HG03354 (cell line): ENCODE measurements around the gene UTP14C.
"Not testable (repeated sequence)": the region's sequence is repeated elsewhere in the genome, so short reads cannot be mapped to it uniquely, and the experiment has no call there.

ENCODE experiments used
- ATAC-seq: cut with Tn5 transposase; IDR thresholded peaks from one replicate; pipeline ENCODE4 v1.9.1; 2021; ENCODE audit warnings: mild to moderate bottlenecking; ENCODE audit not compliant: unreplicated experiment, poor library complexity, severe bottlenecking

UTP14C gene

DNA sequence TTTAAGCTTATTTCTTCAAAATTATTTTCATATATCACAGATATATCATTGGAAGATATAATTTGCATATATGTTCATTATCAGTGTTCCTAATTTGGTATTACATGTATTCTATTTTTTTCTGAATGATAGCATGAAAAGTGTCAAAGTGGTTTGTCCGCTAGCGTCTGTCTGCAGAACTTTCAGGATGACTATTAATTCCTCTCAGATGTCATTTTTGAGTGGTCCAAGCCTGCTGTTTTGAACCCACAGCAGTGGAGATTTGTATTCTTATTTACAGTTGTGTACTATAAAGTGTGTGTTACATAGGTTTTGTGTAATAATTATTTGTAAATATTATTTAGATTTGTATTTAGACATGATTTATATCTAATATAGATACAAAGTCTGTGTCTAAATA, 8.5 kb downstream of the UTP14C start:
- ATAC-seq, result no peak

DNA sequence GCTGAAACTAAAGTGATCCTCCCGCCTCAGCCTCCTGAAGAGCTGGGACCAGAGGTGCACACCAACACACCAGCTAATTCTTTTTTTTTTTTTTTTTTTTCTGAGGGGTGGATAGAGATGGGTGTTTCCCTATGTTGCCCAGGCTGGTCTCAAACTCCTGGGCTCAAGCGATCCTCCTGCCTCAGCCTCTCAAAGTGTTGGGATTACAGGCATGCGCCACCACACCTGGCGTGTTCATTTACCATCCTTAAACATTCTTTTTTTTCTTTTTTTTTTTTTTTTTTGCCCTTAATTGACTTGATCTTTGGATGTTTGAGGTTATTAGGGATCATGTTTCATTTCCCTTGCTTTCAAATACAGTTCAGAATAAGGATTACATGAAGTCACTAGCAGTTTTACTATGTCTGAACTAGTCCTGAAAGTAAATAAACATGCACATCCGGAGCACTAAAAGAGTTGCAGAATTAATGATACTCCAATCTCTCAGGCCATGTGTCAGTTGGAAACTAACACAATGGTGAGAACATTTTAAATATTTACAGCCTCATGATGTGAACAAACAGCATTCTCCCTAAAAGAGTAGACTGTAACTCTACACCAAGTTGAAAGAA, 10.2 kb downstream of the UTP14C start:
- no peak for ATAC-seq

DNA sequence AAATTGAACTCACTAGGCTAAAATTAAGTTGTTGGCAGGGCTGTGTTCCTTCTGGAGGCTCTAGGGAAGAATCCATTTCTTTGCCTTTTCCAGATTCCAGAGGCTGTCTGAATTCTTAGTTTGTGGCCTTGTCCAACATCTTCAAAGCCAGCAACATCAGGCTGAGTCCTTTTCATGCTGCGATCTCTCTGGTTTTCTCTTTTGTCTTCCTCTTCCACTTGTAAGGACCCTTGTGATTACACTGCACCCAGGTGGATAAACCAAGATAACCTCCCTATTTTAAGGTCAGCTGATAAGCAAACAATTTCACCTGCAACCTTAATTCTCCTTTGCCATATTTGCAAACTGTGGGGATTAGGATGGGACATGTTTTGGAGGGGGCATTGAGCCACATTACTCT, 11.5 kb downstream of the UTP14C start:
- no peak for ATAC-seq

DNA sequence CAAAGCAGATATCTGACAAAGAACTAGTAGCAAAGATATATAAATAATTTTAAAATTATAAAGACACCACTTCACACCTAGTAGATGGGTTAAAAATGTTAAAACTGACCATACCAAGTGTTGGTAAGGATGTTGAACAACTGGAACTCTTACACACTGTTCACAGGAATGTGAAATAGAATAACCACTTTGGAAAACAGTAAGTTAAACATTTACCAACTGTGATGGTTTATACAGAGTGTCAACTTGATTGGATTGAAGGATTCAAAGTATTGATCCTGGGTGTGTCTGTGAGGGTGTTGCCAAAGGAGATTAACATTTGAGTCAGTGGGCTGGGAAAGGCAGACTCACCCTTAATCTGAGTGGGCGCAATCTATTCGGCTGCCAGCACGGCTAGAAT, 19.2 kb downstream of the UTP14C start:
- no peak for ATAC-seq

DNA sequence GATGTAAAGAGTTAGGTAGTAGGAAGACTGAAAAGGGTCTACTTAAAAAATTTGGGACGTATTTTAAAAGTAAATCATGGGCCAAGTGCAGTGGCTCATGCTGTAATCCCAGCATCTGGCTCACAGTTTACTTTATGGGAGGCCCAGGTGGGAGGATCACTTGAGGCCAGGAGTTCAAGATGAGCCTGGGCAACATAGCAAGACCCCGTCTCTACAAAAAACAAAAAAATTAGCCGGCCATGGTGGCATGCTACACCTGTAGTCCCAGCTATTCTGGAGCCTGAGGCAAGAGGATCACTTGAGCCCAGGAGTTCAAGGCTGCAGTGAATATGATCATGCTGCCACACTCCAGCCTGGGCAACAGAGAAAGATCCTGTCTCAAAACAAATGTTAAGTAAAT, 23.0 kb downstream of the UTP14C start:
- no peak for ATAC-seq

DNA sequence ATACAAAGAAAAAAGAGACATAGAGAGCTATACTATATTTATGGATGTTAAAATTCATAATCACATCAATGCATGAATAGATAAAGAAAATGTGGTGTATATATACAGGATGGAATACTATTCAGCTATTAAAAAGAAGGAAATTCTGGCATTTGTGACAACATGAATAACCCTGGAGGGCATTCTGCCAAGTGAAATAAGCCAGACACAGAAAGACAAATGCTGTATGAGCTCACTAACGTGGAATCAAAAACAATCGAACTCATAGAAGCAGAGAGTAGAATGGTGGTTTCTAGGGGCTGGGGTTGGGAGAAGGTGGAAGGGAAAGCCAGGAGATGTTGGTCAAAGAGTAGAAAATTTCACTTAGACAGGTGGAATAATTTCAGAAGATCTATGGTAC, 24.0 kb downstream of the UTP14C start:
- no peak for ATAC-seq

DNA sequence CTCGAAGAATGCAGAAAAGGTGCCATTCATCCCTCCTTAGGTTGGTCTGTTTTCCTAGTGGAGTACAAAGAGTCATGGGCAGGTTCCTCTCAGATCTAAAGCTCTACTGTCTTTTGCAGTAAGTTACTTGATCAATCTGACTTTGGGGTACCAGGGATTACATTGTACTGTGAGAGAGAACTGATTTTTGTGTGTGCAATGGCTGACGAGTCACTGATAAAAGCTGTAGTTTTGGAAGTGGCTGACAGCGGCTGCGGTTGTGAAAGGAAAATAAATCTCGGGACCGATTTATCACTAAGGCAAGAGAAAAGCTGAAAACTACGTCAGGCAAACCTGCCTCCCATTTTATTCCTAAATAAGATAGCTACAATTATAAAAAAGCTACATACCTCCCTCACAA, 26.9 kb downstream of the UTP14C start:
- ATAC-seq, result no peak

DNA sequence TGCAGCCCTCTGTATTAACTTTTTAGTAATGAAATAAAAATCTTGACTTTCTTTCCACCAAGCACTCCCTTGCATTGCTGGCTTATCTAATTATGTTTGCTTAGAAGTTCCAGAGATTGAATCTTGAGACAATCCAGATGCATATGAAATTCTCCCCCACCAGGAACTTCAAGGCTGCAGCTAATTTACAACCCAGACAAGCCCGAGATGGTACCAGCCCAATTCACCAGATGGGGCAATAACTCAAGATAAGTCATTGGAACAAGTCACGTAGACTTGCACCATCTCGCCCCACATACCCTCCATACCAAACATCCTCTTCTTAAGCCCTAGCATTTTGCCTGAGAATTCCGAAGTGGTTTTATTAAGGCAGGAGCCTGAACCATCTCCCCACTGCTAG, 29.0 kb downstream of the UTP14C start:
- ATAC-seq, result no peak

DNA sequence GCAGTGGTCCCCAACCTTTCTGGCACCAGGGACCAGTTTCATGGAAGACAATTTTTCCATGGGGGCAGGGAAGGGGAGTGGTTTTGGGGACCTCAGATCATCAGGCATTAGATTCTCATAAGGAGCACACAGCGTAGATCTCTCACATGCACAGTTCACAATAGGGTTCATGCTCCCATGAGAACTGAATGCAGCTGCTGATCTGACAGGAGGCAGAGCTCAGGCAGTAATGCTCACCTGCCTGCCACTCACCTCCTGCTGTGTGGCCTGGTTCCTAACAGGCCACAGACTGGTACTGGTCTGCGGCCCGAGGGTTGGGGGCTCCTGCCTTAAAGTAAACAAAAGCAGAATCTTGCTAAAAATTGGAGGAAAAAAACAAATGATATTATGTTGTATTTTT, 36.6 kb downstream of the UTP14C start:
- not testable (repeated sequence) for ATAC-seq

DNA sequence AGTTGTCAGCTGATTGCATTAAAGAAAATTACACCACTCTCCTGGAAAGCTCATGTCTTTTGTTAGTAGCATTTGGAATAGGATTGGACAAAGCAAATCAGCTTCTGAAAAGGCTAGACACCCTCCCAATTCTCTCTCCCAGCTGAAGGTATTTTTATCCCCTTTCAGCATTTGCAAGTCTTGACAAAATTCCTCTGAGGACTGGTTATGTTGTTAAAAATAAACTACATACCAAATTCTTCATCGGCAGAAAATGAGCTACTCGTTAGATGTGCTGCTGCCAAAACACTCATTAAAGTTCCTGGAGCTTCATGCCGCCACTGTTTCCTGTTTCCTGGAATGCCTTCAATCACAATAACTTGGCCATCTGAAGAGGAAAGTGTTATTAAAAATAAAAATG, 37.1 kb downstream of the UTP14C start:
- ATAC-seq, result no peak

DNA sequence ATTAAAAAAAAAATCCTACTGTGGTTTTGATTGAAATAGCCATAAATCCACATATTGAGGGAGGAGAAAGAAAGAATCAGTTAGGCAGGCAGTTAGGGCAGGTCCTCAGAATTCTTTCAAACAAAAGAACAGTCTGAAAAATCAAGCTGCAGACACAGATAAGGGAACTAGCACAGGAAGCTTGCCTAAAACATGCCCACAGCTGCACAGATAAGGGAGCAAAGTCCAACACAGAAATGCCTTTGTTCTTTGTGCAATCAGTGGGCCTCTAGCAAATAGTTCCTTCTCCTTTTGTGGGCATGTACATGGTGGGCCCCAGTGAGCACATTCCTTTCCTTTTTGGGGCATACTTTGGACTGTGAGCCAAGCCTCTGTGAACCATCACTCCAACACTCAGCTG, 42.7 kb downstream of the UTP14C start:
- ATAC-seq, result no peak

DNA sequence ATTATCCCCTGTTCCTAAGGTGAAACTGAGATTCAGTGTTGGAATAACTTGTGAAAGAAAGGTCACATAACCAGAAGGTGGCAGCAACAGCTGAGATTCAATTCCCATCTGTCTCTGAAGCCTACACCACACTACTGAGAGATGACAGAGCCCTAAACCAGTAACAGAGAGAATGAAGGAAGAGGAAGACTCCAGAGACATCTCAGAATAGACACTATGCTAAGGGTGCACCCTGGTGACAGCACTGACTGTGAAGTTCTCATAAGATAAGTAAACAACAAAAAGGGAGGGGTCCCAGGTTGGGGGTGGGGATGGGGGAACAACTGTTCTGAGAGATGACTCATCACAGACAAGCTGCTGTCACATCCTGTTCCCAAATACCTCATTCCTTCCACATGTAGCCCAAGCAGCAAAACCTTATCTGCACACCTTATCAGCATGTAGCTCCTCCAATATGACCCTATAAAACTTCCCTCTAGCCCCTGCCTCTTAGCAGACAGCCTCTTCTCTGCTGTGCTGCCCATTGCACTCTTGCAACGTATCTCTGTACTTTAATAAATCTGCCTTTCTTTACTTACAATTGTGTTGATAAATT, 46.5 kb downstream of the UTP14C start:
- ATAC-seq, result no peak
